HS-5 (cell line): ENCODE measurements around the gene CASP6.

ENCODE experiments used
- DNase-seq: peaks from one replicate; pipeline ENCODE4 v3.0.0-alpha.2; 2012; ENCODE audit warnings: low read depth

Gene CASP6

GRCh38 chr4:109671350-109671749, 31.9 kb downstream of the CASP6 start:
- no peak for DNase-seq

GRCh38 chr4:109665783-109666485, 37.3 kb downstream of the CASP6 start:
- DNase-seq, result no peak

GRCh38 chr4:109662771-109663170, 40.5 kb downstream of the CASP6 start:
- no peak for DNase-seq

GRCh38 chr4:109662116-109662515, 41.1 kb downstream of the CASP6 start:
- DNase-seq, result no peak

GRCh38 chr4:109658871-109659410, 44.3 kb downstream of the CASP6 start:
- DNase-seq, result no peak

- DNase-seq, result no peak
Measured at GRCh38 chr4:109657854-109658418, 45.3 kb downstream of the CASP6 start.

GRCh38 chr4:109655396-109655795, 47.8 kb downstream of the CASP6 start:
- no peak for DNase-seq

GRCh38 chr4:109649872-109650271, 53.4 kb downstream of the CASP6 start:
- DNase-seq, result no peak

- DNase-seq, result no peak
Measured at GRCh38 chr4:109648997-109649575, 54.2 kb downstream of the CASP6 start.

- no peak for DNase-seq
Measured at GRCh38 chr4:109648266-109648996, 54.8 kb downstream of the CASP6 start.

- no peak for DNase-seq
Measured at GRCh38 chr4:109645874-109646710, 57.2 kb downstream of the CASP6 start.

- no peak for DNase-seq
Measured at GRCh38 chr4:109640644-109641043, 62.6 kb downstream of the CASP6 start.
